ENCODE measurements around the gene OGG1. TPM values are rescaled to one million over a fixed set of nuclear protein-coding genes. Genes with fewer than 3 reads are reported as not detected.

The OGG1 gene
- total RNA-seq, 6 donors from 2014 or later = 13.7 to 49.2 (median 18.3) TPM

DNA sequence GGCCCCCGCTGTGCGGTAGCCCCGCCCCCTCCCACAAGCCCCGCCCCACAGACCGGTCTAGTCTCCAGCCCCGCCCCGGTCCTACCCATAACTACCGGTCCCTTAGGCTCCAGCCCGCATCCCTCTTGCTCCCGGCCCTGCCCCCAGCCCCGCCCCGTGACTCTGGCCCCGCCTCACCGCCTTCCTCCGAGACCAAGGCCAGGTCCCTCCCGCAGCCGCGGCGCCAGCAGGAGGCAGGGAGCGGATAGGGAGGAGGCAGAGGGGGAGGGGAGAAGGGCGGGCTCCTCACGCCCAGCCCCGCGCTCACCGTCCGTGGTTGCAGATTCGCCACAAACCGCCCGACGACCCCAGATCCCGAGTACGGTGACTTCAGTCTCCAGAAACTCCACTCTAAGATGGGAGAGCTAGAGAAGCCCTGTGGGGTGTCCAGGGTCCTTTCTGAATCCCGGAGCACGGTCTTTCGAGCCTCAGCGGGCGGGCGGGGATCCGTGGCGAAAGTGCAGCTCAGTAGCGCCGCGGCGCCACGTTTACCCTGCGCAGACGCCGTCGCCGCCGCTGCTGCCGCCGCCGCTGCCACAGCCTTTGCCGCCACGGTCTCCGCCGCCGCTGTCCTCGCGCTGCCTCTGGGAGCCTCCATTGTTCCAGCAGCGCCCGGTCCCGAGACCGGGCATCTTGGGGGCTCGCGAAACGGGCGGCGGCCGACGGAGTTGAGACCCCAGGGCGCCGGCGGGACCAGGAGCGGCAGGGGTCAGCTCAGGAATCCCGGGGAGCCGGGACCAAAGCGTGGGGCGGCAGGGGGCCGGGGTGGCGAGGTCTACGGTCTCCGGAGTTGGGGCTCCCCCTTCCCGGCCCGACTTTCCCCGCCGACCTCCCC lies 18.3 kb upstream of the OGG1 start, which contains the start of gene BRPF1:
Gene BRPF1, plus strand, starts transcription at position 530 of the 874 bp plus-strand sequence. CDS start 2,406 bp downstream, outside the sequence.
- no peaks in the 10 kb centered on the region for H3K9me3 ChIP-seq
- peak within 1 kb of the TSS; percentile 61 to 89 (median 80) for H3K4me3 ChIP-seq
- peak; percentile 100 for DNase-seq
- peaks cover 21 to 44% (median 24%) of the 10 kb centered on the region in 4 donors for H3K4me1 ChIP-seq
- WGBS, 2 donors = 1% methylated on average over 18 to 35 of the region's 88 CpGs
- ATAC-seq (ENCODE audit: low FRiP score in 2 of 2) = peak; percentile 97 to 100
- H3K27me3 ChIP-seq = no peaks in the 10 kb centered on the region
- H3K27ac ChIP-seq = peak within 1 kb of the TSS; percentile 93 to 96 (median 96)
- TF ChIP-seq EP300 (IDR thresholded peaks at IDR 0.05) (no peak), POLR2A (IDR thresholded peaks at IDR 0.05) (peak in 3 of 4 donors; percentile 58 to 80 (median 59)), POLR2AphosphoS5 (IDR thresholded peaks at IDR 0.05) (peak; percentile 58 to 79), CTCF (IDR thresholded peaks at IDR 0.05) (peak in 4 of 6 experiments; percentile 16 to 45 (median 26))
- H3K36me3 ChIP-seq = peaks cover 4 to 26% (median 14%) of the 10 kb centered on the region in 4 donors

DNA sequence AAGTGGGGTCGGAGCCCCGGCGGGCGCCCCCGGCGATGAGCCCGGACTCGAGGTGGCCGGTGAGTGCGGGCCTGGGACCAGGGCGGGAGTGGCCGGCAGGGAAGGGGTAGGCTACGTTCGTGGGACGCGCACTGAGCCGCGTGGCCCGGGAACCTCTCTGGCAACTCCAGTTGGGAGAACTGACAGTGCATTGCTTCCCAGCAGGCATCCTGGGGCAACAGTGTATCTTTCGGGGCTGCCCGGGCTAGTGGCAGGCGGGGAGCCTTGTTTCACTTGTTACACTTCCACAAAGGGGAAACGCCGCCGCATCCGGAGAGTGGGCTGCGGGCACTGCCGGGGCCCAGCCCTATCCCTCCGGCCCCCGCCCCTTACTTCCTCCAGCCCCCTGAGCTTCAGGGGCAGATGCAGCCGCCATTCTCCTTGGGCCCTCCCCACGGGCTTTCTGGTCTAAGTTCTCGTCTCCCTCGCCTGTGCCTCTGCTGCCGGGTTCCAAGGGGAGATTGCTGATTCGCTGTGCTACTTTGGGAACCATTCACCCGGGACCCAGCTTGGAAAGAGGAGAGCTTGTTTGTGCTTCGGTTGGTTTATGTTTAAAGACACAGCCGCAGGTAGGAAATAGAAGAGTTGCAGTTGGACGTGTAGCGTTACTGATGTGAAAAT lies 17.5 kb upstream of the OGG1 start:
- Histone ChIP-seq H3K27me3 (no peaks in the 10 kb centered on the region), H3K27ac (peak overlapping the region; percentile 93 to 96 (median 96)), H3K36me3 (peaks cover 4 to 34% (median 21%) of the 10 kb centered on the region in 4 donors), H3K4me3 (peak overlapping the region; percentile 61 to 89 (median 80)), H3K4me1 (peaks cover 21 to 44% (median 24%) of the 10 kb centered on the region in 4 donors), H3K9me3 (no peaks in the 10 kb centered on the region)
- no peak for TF ChIP-seq POLR2AphosphoS5 (IDR thresholded peaks at IDR 0.05)
- no peak for TF ChIP-seq POLR2A (IDR thresholded peaks at IDR 0.05)
- no peak for TF ChIP-seq EP300 (IDR thresholded peaks at IDR 0.05)
- TF ChIP-seq CTCF (IDR thresholded peaks at IDR 0.05) = no peak
- ATAC-seq (ENCODE audit: low FRiP score in 2 of 2) = peak in 1 of 2 donors; percentile 14
- 1 to 8% methylated on average over 7 to 39 of the region's 41 CpGs for WGBS, 2 donors
- DNase-seq = peak in 1 of 2 donors; percentile 47

- Histone ChIP-seq H3K27ac (peak overlapping the region; percentile 93 to 96 (median 96)), H3K4me1 (peaks cover 21 to 44% (median 24%) of the 10 kb centered on the region in 4 donors), H3K9me3 (no peaks in the 10 kb centered on the region), H3K36me3 (peaks cover 6 to 39% (median 25%) of the 10 kb centered on the region in 4 donors), H3K27me3 (no peaks in the 10 kb centered on the region), H3K4me3 (peak overlapping the region; percentile 61 to 89 (median 80))
- no peak for DNase-seq
- ATAC-seq (ENCODE audit: low FRiP score in 2 of 2) = no peak
- WGBS, 2 donors = 30 to 42% methylated on average over 7 of the region's 7 CpGs
- TF ChIP-seq EP300 (IDR thresholded peaks at IDR 0.05) = no peak
- no peak for TF ChIP-seq POLR2AphosphoS5 (IDR thresholded peaks at IDR 0.05)
- TF ChIP-seq CTCF (IDR thresholded peaks at IDR 0.05) = no peak
- TF ChIP-seq POLR2A (IDR thresholded peaks at IDR 0.05) = no peak
Observed at GRCh38 chr3:9732740-9733115, 17.0 kb upstream of the OGG1 start.

GRCh38 chr3:9736831-9737230 lies 12.9 kb upstream of the OGG1 start:
- Histone ChIP-seq H3K9me3 (no peaks in the 10 kb centered on the region), H3K36me3 (peaks cover 39 to 80% (median 66%) of the 10 kb centered on the region in 4 donors), H3K27me3 (no peaks in the 10 kb centered on the region), H3K4me3 (no peak overlapping the region), H3K4me1 (peaks cover 15 to 37% (median 17%) of the 10 kb centered on the region in 4 donors), H3K27ac (no peak overlapping the region)
- ATAC-seq (ENCODE audit: low FRiP score in 2 of 2) (no peak), DNase-seq (no peak)
- 70 to 88% methylated on average over 2 of the region's 2 CpGs for WGBS, 2 donors
- no peak for TF ChIP-seq POLR2A (IDR thresholded peaks at IDR 0.05)
- TF ChIP-seq EP300 (IDR thresholded peaks at IDR 0.05) = no peak
- no peak for TF ChIP-seq POLR2AphosphoS5 (IDR thresholded peaks at IDR 0.05)
- no peak for TF ChIP-seq CTCF (IDR thresholded peaks at IDR 0.05)
